Kidney (tissue), 14 donors: ENCODE data around the gene TSEN2. TPM values are rescaled to one million over a fixed set of nuclear protein-coding genes. Genes with fewer than 3 reads are reported as not detected.

Source experiments
- DNase-seq, 5 donors: peaks; one replicate each; pipeline ENCODE4 v3.0.0-alpha.2; 2013 to 2020
- FAIRE-seq: peaks from 2 replicates; lab custom pipeline; 2012; peaks lifted over from hg19 to GRCh38; lab: Jason Lieb, UNC
- H3K27ac ChIP-seq, 2 donors: one replicate each; pipeline ENCODE4 v1.7.0; 2013; ENCODE audit warnings: low read depth in 2 of 2, low read length in 2 of 2, inconsistent platforms in 1 of 2
- H3K27me3 ChIP-seq: one replicate; pipeline ENCODE4 v1.7.1; 2013; ENCODE audit warnings: low read length, inconsistent platforms; ENCODE audit not compliant: control insufficient read depth, insufficient read depth
- H3K36me3 ChIP-seq, 3 donors: one replicate each; pipeline versions ENCODE4 v1.7.0 to v1.7.1; 2013; ENCODE audit warnings: low read length in 3 of 3, control low read depth in 1 of 3, inconsistent platforms in 1 of 3; ENCODE audit not compliant: insufficient read depth in 3 of 3, control insufficient read depth in 2 of 3
- H3K4me1 ChIP-seq, 3 donors: one replicate each; pipeline versions ENCODE4 v1.7.0 to v1.7.1; 2013; ENCODE audit warnings: low read length in 3 of 3, inconsistent platforms in 1 of 3, low read depth in 1 of 3; ENCODE audit not compliant: control insufficient read depth in 2 of 3, insufficient read depth in 2 of 3
- H3K4me3 ChIP-seq, 3 donors: one replicate each; pipeline versions ENCODE4 v1.7.0 to v1.8.1; 2013; ENCODE audit warnings: low read length in 3 of 3, control low read depth in 1 of 3, inconsistent platforms in 1 of 3
- H3K9ac ChIP-seq, 3 donors: one replicate each; pipeline versions ENCODE4 v1.7.0 to v1.7.1; 2013; ENCODE audit warnings: low read length in 3 of 3, control low read depth in 1 of 3, inconsistent platforms in 1 of 3
- H3K9me3 ChIP-seq, 3 donors: one replicate each; pipeline versions ENCODE4 v1.7.0 to v1.7.1; 2013; ENCODE audit warnings: low read length in 3 of 3, control low read depth in 1 of 3, inconsistent platforms in 1 of 3; ENCODE audit not compliant: control insufficient read depth in 2 of 3, insufficient read depth in 1 of 3
- CTCF ChIP-seq: IDR thresholded peaks from 3 replicates; pipeline ENCODE4 v1.5.1; 2012; ENCODE audit warnings: mild to moderate bottlenecking, moderate library complexity, borderline replicate concordance; ENCODE audit not compliant: insufficient read depth; ENCODE audit errors: extremely low read depth
- intact Hi-C: fragments of 100-400 bp; cut with DNase I; formaldehyde crosslinking; loops from one replicate; pipeline ENCODE4 v1.11.1; 2022
- polyA plus RNA-seq: library from polyadenylated mRNA; stranded (reverse); fragments of 350-450 nt; fragmentation: Illumina TruSeq; extraction: RNeasy Lipid Tissue Mini Kit (QIAGEN cat#74804); gene quantifications from one replicate; pipeline ENCODE4 v1.2.3, GENCODE V29; 2014; ENCODE audit warnings: low read depth, low replicate concordance; ENCODE audit not compliant: insufficient read depth
- total RNA-seq: library from RNA; stranded (reverse); fragmentation: NEBNext Ultra II Directional; extraction: Animal tissue kit (Norgen Biotek cat#: 25700); gene quantifications from one replicate; pipeline ENCODE4 v1.2.1, GENCODE V29; 2021
- donor health status: control.
- donor health status: control.
- donor health status: control.
- donor health status: control.
- donor health status: control.
- donor health status: DM: yes; HTN: yes; CAD: no.
- donor health status: Normal renal cell carcinoma (clear cell type).

Gene TSEN2
- total and polyA plus RNA-seq, 2 donors from 2014 or later: 10.3 to 20.7 TPM

GRCh38 chr3:12574131-12574530 lies 89.9 kb downstream of the TSEN2 start:
- no peak for TF ChIP-seq CTCF
- no peak for DNase-seq
- intact Hi-C loops: no loop called here
- Histone ChIP-seq H3K27me3 (no peaks in the 10 kb centered on the region), H3K4me3 (no peak overlapping the region), H3K9me3 (no peaks in the 10 kb centered on the region), H3K4me1 (no peaks in the 10 kb centered on the region), H3K36me3 (peaks cover 14 to 64% (median 48%) of the 10 kb centered on the region in 3 donors), H3K27ac (no peak overlapping the region), H3K9ac (no peak overlapping the region)
- FAIRE-seq: no peak

GRCh38 chr3:12574661-12575060 lies 90.4 kb downstream of the TSEN2 start:
- H3K36me3 ChIP-seq: peaks cover 14 to 62% (median 49%) of the 10 kb centered on the region in 3 donors
- no peak overlapping the region for H3K27ac ChIP-seq
- FAIRE-seq (no peak), DNase-seq (no peak)
- intact Hi-C loops: no loop called here
- H3K4me3 ChIP-seq: no peak overlapping the region
- TF ChIP-seq CTCF: no peak
- H3K9me3 ChIP-seq: no peaks in the 10 kb centered on the region
- no peaks in the 10 kb centered on the region for H3K27me3 ChIP-seq
- no peaks in the 10 kb centered on the region for H3K4me1 ChIP-seq
- H3K9ac ChIP-seq: no peak overlapping the region

GRCh38 chr3:12577379-12577778 lies 93.1 kb downstream of the TSEN2 start:
- no peak for TF ChIP-seq CTCF
- FAIRE-seq (no peak), DNase-seq (no peak)
- Histone ChIP-seq H3K4me3 (no peak overlapping the region), H3K9ac (no peak overlapping the region), H3K27ac (no peak overlapping the region), H3K27me3 (no peaks in the 10 kb centered on the region), H3K9me3 (no peaks in the 10 kb centered on the region), H3K36me3 (peaks cover 9 to 54% (median 35%) of the 10 kb centered on the region in 3 donors), H3K4me1 (no peaks in the 10 kb centered on the region)
- intact Hi-C loops: no loop called here

- H3K4me1 ChIP-seq: peaks cover 0 to 2% (median 0%) of the 10 kb centered on the region in 3 donors
- intact Hi-C loops: no loop called here
- no peaks in the 10 kb centered on the region for H3K27me3 ChIP-seq
- H3K36me3 ChIP-seq: peaks cover 5 to 53% (median 33%) of the 10 kb centered on the region in 3 donors
- H3K9me3 ChIP-seq: no peaks in the 10 kb centered on the region
- H3K4me3 ChIP-seq: no peak overlapping the region
- no peak overlapping the region for H3K9ac ChIP-seq
- DNase-seq (no peak), FAIRE-seq (no peak)
- no peak overlapping the region for H3K27ac ChIP-seq
- no peak for TF ChIP-seq CTCF
Observed at GRCh38 chr3:12578742-12579141, 94.5 kb downstream of the TSEN2 start.
